ENCODE measurements around the gene SCGB2A2.

Gene SCGB2A2

GRCh38 chr11:62269654-62270278, at the start of gene SCGB2A2:
Gene SCGB2A2, plus strand, starts transcription at chr11:62270158. Its CDS starts 59 bp downstream, at chr11:62270217.
- DNase-seq, result peak; percentile 42

- DNase-seq, result no peak
These were observed 48.5 kb upstream of the SCGB2A2 start for GRCh38 chr11:62221498-62221897.

GRCh38 chr11:62223095-62223494, 46.9 kb upstream of the SCGB2A2 start:
- no peak for DNase-seq

GRCh38 chr11:62233730-62234129, 36.2 kb upstream of the SCGB2A2 start:
- no peak for DNase-seq

GRCh38 chr11:62236187-62236586, 33.8 kb upstream of the SCGB2A2 start:
- no peak for DNase-seq

GRCh38 chr11:62237499-62237898, 32.5 kb upstream of the SCGB2A2 start:
- no peak for DNase-seq

GRCh38 chr11:62238151-62238550, 31.8 kb upstream of the SCGB2A2 start:
- no peak for DNase-seq

GRCh38 chr11:62241095-62241494, 28.9 kb upstream of the SCGB2A2 start:
- DNase-seq, result peak; percentile 76

GRCh38 chr11:62242021-62242420, 27.9 kb upstream of the SCGB2A2 start, which contains the start of gene SCGB1D2:
Gene SCGB1D2, plus strand, starts transcription at chr11:62242239. Its CDS starts 69 bp downstream, at chr11:62242308.
- DNase-seq, result peak; percentile 99

- no peak for DNase-seq
These were observed 24.6 kb upstream of the SCGB2A2 start for GRCh38 chr11:62245271-62245753.

- no peak for DNase-seq
These were observed 18.3 kb upstream of the SCGB2A2 start for GRCh38 chr11:62251698-62252097.

- DNase-seq, result no peak
These were observed 15.9 kb upstream of the SCGB2A2 start for GRCh38 chr11:62253999-62254542.

GRCh38 chr11:62256281-62256680, 13.7 kb upstream of the SCGB2A2 start:
- DNase-seq, result no peak

- peak; percentile 13 for DNase-seq
These were observed 9.6 kb upstream of the SCGB2A2 start for GRCh38 chr11:62260261-62260953.

- no peak for DNase-seq
These were observed 6.0 kb upstream of the SCGB2A2 start for GRCh38 chr11:62264004-62264403.

- no peak for DNase-seq
These were observed 3.4 kb upstream of the SCGB2A2 start for GRCh38 chr11:62266558-62266957.

- no peak for DNase-seq
These were observed 2.9 kb upstream of the SCGB2A2 start for GRCh38 chr11:62267050-62267449.

- DNase-seq, result no peak
These were observed 2.4 kb upstream of the SCGB2A2 start for GRCh38 chr11:62267576-62267975.

- no peak for DNase-seq
These were observed 3.3 kb downstream of the SCGB2A2 start for GRCh38 chr11:62273284-62273683.

GRCh38 chr11:62273789-62274275, 3.9 kb downstream of the SCGB2A2 start:
- peak; percentile 47 for DNase-seq

GRCh38 chr11:62280452-62280851, 10.5 kb downstream of the SCGB2A2 start:
- DNase-seq, result no peak

GRCh38 chr11:62295504-62295903, 25.5 kb downstream of the SCGB2A2 start:
- no peak for DNase-seq

- DNase-seq, result no peak
These were observed 29.0 kb downstream of the SCGB2A2 start, which contains the start of gene SCGB1D4 for GRCh38 chr11:62298975-62299374. Gene SCGB1D4, minus strand, starts transcription at chr11:62299075. Its CDS starts 65 bp downstream, at chr11:62299010.

GRCh38 chr11:62306227-62306626, 36.3 kb downstream of the SCGB2A2 start:
- DNase-seq, result no peak
